ENCODE data around the gene USP20.

DNA sequence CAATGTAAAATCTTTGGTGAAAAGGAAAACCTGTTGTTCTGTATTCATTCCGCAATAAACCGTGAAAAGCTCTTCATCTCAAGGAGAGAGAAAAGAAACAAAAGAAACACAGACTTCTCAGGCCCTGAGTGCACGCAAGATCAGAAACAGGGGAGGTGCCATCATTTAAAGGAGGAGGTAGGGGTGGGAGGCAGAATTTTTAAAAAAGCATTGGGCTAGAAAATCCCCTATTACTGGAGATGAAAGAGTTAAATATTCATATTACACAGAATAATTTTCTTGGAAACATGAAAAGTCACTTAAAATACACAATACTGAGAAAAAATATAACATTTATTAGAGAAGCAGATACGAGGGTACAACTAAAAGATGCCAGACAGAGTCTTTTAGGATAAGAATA is 56.3 kb downstream of the USP20 start:
- TF ChIP-seq, protein P1, sequence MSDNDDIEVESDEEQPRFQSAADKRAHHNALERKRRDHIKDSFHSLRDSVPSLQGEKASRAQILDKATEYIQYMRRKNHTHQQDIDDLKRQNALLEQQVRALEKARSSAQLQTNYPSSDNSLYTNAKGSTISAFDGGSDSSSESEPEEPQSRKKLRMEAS (IDR thresholded peaks at IDR 0.05; ENCODE audit: low read depth, low read length), result no peak
- TF ChIP-seq RAD21 (IDR thresholded peaks at IDR 0.05; ENCODE audit: insufficient read depth, low read depth, low read length) (no peak), TCF7 (IDR thresholded peaks at IDR 0.05; ENCODE audit: borderline replicate concordance) (no peak), PAX5 (IDR thresholded peaks at IDR 0.05; ENCODE audit: borderline replicate concordance, low read depth, low read length) (no peak), SUZ12 (IDR thresholded peaks at IDR 0.05; ENCODE audit: unreplicated experiment) (no peak), MTA3 (IDR thresholded peaks at IDR 0.05; ENCODE audit: borderline replicate concordance, low read length) (no peak), NFIC (IDR thresholded peaks at IDR 0.05; ENCODE audit: low read depth, low read length) (no peak), EP300 (IDR thresholded peaks at IDR 0.05; ENCODE audit: borderline replicate concordance in 1 of 2, control insufficient read depth in 1 of 2, low read depth in 2 of 2, low read length in 2 of 2) (no peak), YBX1 (IDR thresholded peaks at IDR 0.05) (no peak), POLR2A (IDR thresholded peaks at IDR 0.05; ENCODE audit: low read depth, low read length) (no peak)
- TF ChIP-seq, protein P2, sequence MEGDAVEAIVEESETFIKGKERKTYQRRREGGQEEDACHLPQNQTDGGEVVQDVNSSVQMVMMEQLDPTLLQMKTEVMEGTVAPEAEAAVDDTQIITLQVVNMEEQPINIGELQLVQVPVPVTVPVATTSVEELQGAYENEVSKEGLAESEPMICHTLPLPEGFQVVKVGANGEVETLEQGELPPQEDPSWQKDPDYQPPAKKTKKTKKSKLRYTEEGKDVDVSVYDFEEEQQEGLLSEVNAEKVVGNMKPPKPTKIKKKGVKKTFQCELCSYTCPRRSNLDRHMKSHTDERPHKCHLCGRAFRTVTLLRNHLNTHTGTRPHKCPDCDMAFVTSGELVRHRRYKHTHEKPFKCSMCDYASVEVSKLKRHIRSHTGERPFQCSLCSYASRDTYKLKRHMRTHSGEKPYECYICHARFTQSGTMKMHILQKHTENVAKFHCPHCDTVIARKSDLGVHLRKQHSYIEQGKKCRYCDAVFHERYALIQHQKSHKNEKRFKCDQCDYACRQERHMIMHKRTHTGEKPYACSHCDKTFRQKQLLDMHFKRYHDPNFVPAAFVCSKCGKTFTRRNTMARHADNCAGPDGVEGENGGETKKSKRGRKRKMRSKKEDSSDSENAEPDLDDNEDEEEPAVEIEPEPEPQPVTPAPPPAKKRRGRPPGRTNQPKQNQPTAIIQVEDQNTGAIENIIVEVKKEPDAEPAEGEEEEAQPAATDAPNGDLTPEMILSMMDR (IDR thresholded peaks at IDR 0.05 in 2 of 3, conservative IDR thresholded peaks at IDR 0.05 in 1 of 3; ENCODE audit: control insufficient read depth in 2 of 3, extremely low read depth in 1 of 3, insufficient read depth in 1 of 3, low read depth in 3 of 3, low read length in 3 of 3), result no peak
- TF ChIP-seq, protein P3, sequence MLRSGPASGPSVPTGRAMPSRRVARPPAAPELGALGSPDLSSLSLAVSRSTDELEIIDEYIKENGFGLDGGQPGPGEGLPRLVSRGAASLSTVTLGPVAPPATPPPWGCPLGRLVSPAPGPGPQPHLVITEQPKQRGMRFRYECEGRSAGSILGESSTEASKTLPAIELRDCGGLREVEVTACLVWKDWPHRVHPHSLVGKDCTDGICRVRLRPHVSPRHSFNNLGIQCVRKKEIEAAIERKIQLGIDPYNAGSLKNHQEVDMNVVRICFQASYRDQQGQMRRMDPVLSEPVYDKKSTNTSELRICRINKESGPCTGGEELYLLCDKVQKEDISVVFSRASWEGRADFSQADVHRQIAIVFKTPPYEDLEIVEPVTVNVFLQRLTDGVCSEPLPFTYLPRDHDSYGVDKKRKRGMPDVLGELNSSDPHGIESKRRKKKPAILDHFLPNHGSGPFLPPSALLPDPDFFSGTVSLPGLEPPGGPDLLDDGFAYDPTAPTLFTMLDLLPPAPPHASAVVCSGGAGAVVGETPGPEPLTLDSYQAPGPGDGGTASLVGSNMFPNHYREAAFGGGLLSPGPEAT (IDR thresholded peaks at IDR 0.05; ENCODE audit: low read depth), result no peak
